ENCODE results near the gene NTSR2.

Gene NTSR2

DNA sequence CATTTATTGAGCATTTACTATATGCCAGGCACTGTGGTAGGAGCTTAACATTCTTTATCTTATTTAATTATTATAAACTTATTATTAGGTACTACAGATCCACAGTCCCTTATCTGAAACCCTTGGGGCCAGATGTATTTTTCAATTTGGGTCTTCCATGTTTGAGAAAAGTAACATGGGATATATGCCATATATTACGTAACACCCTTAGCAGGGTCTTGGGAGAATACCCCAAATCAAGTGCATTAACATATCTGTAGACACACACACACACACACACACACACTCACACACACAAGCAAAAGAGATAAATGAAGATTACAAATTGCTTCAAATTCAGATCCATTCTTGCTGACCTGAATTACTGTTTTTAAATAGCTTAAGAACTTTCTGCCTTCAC lies 13.7 kb downstream of the NTSR2 start:
- in situ Hi-C loops (cut with MboI; ENCODE audit: low pct_unique_long_range_greater_than_20kb, low sequenced_read_pairs, unreplicated experiment): no loop called here
- no peak for DNase-seq (ENCODE audit: low spot score)

GRCh38 chr2:11655495-11655894 lies 14.5 kb downstream of the NTSR2 start:
- in situ Hi-C loops (cut with MboI; ENCODE audit: low pct_unique_long_range_greater_than_20kb, low sequenced_read_pairs, unreplicated experiment): no loop called here
- no peak for DNase-seq (ENCODE audit: low spot score)
- TF ChIP-seq, protein P1, sequence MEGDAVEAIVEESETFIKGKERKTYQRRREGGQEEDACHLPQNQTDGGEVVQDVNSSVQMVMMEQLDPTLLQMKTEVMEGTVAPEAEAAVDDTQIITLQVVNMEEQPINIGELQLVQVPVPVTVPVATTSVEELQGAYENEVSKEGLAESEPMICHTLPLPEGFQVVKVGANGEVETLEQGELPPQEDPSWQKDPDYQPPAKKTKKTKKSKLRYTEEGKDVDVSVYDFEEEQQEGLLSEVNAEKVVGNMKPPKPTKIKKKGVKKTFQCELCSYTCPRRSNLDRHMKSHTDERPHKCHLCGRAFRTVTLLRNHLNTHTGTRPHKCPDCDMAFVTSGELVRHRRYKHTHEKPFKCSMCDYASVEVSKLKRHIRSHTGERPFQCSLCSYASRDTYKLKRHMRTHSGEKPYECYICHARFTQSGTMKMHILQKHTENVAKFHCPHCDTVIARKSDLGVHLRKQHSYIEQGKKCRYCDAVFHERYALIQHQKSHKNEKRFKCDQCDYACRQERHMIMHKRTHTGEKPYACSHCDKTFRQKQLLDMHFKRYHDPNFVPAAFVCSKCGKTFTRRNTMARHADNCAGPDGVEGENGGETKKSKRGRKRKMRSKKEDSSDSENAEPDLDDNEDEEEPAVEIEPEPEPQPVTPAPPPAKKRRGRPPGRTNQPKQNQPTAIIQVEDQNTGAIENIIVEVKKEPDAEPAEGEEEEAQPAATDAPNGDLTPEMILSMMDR (IDR thresholded peaks at IDR 0.05; ENCODE audit: extremely low read depth, insufficient read depth, missing control alignments): no peak

More for the DNA sequence above, 13.7 kb downstream of the NTSR2 start:
- TF ChIP-seq, protein P1 (IDR thresholded peaks at IDR 0.05; ENCODE audit: extremely low read depth, insufficient read depth, missing control alignments): no peak

DNA sequence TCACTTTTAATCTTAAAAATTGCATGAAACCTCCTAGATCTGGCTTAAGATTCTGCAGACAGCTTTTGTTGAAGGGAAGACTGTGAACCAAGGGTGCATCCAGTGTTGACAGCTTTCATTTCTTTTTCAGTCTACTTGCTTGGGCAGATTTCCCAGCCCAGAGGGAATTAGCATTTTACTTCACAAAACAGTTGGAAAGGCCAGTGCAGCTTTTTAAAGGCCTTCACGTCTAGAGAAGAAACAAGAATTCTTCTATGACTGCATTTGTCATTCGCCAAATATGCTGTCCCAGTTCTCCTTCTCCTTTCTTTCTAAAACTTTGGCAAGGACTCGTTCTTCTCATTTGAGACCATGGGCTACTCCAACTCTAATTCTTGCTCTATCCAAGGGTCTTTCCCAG lies 17.4 kb downstream of the NTSR2 start:
- TF ChIP-seq, protein P1 (IDR thresholded peaks at IDR 0.05; ENCODE audit: extremely low read depth, insufficient read depth, missing control alignments): no peak
- in situ Hi-C loops (cut with MboI; ENCODE audit: low pct_unique_long_range_greater_than_20kb, low sequenced_read_pairs, unreplicated experiment): no loop called here
- DNase-seq (ENCODE audit: low spot score): no peak

DNA sequence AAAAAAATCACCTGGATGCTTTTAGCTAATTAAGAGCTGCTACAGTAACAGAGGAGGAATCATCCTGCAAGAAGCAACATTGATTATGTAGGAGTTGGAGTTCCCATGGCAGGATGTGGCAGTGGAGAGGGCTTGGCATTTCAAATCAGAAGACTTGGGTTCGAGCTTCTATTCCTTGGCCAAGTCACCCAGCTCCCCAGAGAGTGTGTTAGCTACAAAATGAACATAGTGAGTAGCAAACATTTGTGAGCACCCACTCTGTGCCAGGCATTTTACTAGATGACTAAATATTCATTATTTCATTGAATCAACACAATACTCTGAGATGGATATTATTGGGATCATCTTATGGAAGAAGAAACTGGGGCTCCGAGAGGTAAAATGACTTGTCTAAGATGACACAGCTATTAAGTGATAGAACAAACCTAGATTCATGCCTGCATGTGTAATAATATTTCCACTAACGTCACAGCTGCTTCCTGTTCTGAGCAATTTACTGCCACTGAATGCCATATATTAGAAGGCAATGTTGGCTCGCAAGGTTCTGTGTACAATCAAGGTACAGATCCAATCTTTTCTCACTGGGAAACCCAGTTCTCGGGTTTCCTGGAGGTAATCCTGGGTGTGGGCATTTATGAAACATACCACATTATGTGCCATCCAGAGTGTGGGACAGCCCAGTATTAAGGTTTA lies 18.0 kb downstream of the NTSR2 start:
- DNase-seq (ENCODE audit: low spot score): no peak
- in situ Hi-C loops (cut with MboI; ENCODE audit: low pct_unique_long_range_greater_than_20kb, low sequenced_read_pairs, unreplicated experiment): no loop called here
- TF ChIP-seq, protein P1 (IDR thresholded peaks at IDR 0.05; ENCODE audit: extremely low read depth, insufficient read depth, missing control alignments): no peak

- in situ Hi-C loops (cut with MboI; ENCODE audit: low pct_unique_long_range_greater_than_20kb, low sequenced_read_pairs, unreplicated experiment): no loop called here
- DNase-seq (ENCODE audit: low spot score): no peak
- TF ChIP-seq, protein P1 (IDR thresholded peaks at IDR 0.05; ENCODE audit: extremely low read depth, insufficient read depth, missing control alignments): no peak
Observed at GRCh38 chr2:11649093-11649492, 20.9 kb downstream of the NTSR2 start.

DNA sequence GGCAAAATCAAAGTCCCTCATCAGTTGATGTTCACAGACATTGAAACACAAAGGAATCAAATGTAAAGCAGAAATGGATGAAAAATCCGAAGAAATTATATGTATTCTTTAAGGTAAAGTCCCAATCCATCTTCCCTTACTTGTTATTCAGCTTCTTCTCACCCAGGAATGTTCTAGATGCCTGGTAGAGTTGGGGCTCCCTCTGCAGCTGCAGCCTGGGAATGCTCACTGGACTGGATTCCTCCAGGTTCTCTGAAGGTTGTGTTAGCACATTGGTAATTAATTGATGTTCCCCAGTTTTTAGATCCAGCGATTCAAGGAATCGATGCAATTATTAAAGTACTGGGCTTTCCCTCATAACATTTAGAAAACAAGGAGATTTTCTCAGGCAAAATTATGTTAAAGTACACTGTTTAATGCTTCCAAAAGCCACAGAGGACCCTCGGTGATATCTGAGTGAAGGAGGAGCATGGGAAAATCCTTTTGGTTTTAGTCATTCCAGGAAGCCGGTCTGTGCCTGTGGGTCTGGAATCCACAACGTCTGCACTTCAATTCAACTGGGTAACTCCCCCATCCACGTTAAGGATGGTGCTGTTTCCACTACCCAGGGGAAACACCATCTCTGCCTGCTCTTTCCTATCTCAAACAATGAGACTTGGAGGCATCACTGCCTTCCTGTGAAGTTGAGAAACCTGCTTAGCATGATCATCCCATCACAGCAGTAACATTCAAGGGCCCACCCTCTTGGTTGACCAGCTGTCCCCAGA lies 22.0 kb downstream of the NTSR2 start:
- no peak for DNase-seq (ENCODE audit: low spot score)
- in situ Hi-C loops (cut with MboI; ENCODE audit: low pct_unique_long_range_greater_than_20kb, low sequenced_read_pairs, unreplicated experiment): no loop called here
- TF ChIP-seq, protein P1 (IDR thresholded peaks at IDR 0.05; ENCODE audit: extremely low read depth, insufficient read depth, missing control alignments): no peak
